ENCODE results near the gene ZNF385B.
A peak's percentile ranks its signal among the peaks of the same experiment; 100 is the strongest.
"Not testable (repeated sequence)": the region's sequence is repeated elsewhere in the genome, so short reads cannot be mapped to it uniquely, and the experiment has no call there.

The ZNF385B gene

GRCh38 chr2:179467960-179468359 is 393.5 kb downstream of the ZNF385B start:
- DNase-seq = no peak

DNA sequence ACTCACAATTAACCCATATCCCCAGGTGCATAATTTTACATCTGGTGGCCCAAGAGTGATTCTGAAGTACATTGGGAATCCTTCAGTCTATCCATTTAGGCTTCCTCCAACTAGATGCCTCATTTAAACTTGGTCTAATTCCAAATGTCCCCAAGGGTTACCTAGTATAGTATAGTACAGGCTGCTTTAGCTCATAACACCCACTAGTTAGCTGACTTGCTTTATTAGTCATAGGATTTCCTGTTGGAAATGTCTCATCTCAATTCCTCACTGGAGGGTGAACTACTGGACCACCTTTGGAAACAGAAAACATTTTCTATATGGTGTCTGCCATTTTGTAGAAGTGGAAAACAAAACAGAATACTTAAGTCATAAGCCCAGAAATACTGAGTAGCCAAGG is 394.3 kb downstream of the ZNF385B start:
- DNase-seq = no peak

GRCh38 chr2:179461420-179461819 is 400.0 kb downstream of the ZNF385B start:
- no peak for DNase-seq

GRCh38 chr2:179460181-179460929 is 401.1 kb downstream of the ZNF385B start:
- DNase-seq = peak; percentile 11

DNA sequence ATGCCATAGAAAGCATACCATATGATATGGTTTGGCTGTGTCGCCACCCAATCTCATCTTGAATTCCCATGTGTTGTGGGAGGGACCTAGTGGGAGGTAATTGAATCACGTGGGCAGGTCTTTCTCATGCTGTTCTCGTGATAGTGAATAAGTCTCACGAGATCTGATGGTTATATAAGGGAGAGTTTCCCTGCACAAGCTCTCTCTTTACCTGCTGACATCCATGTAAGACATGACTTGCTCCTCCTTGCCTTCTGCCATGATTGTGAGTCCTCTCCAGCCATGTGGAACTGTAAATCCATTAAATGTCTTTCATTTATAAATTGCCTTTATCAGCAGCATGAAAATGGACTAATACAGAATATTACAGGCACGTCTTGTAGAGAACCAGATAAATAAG is 403.3 kb downstream of the ZNF385B start:
- DNase-seq = not testable (repeated sequence)

GRCh38 chr2:179455824-179456223 is 405.6 kb downstream of the ZNF385B start:
- DNase-seq = no peak

GRCh38 chr2:179455172-179455524 is 406.3 kb downstream of the ZNF385B start:
- DNase-seq = no peak

- no peak for DNase-seq
These were observed 406.8 kb downstream of the ZNF385B start for GRCh38 chr2:179454443-179455171.

GRCh38 chr2:179449010-179449409 is 412.4 kb downstream of the ZNF385B start:
- no peak for DNase-seq

DNA sequence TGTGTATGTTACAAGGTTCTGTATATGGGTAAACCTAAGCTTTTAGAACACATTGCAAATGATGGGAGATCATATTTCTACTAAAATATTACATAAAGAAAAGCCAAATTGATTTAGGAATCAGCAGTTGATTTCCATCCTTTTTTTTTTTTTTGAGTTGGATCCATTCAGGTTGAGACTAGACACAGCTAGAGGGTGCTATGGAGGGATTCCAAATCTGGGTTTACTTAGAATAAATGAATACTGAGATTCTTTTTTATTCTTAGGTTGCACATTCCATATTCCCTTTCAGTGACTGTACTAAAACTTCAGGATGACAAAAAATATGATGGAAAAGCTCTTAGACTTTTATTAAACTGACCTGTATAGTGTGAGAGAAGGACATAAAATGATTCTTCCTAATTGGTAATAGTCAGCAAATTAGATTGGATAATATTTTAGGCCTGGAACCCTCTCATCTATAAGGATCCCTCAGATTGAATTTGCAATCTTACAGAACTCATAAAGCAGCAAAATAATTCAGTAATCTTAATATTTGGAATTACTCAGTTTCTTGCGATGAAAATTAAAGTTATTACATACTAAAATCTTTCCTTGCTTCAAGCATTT is 413.5 kb downstream of the ZNF385B start:
- no peak for DNase-seq

DNA sequence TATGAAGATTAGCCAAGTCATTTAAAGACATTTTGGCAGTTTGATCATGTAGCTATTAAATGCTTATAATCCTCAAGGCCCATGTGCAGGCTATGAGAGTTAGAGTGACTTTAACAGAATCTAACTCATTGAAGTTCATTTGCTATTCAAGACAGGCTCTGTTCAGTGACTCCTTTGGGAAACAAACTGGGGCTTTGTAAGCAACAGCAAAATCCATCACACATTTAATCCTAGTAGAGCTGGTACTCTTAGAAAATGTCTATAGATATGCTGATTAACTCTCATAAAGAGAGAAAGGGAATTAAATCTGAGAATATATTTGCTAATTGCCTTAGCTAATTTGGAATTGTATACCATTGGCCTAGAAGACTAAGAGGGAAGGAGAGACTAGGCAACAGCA is 414.0 kb downstream of the ZNF385B start:
- DNase-seq = no peak

- no peak for DNase-seq
These were observed 414.8 kb downstream of the ZNF385B start for GRCh38 chr2:179446476-179447141.

GRCh38 chr2:179444056-179444455 is 417.4 kb downstream of the ZNF385B start:
- DNase-seq = no peak

GRCh38 chr2:179443180-179443579 is 418.2 kb downstream of the ZNF385B start:
- DNase-seq = no peak

DNA sequence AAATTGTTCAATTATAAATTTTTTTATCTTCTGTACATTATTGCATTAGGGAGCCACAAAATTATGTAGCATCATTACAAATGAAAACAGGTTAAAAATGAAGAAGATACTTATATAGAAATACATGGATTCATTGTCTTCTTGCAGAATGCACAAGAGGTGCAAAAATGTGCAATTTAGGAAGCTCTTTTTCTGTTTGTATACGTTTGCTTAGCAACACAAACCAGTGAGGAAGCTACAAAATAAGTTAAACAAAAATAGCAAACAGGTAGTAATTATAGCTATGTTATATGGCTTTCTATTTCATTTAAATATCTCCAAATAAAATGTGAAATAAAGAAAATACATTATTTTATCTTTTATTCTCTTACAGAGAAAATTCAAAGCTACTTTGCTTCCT is 419.2 kb downstream of the ZNF385B start:
- DNase-seq = no peak

GRCh38 chr2:179441551-179441950 is 419.9 kb downstream of the ZNF385B start:
- no peak for DNase-seq

DNA sequence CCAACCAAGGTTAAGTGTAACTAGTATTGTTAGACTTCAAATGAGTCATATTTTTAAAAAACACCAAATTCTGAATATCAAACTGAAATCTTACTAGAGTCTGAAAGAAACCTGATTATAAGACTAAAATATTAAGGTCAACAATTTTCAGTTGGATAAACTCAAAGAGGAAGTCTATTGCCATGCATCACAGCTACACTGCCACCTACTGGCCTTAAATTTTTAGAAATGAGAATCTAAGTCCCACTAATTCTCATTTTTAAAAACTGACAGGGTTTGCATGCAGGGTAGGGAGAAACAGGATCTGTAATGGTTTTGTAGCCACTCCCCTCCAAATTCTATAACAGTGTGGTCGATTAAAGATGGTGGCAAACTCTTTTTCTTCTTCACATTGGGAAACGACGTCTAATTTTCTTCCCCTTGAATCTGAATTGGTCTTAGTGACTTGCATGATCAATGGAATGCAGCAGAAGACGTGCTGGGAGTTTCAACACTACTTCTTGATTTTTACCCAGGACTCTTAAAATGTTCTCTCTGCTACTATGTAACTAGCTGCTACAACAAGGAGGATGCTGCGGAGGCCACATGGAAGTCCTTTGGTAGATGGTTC is 420.7 kb downstream of the ZNF385B start:
- no peak for DNase-seq

DNA sequence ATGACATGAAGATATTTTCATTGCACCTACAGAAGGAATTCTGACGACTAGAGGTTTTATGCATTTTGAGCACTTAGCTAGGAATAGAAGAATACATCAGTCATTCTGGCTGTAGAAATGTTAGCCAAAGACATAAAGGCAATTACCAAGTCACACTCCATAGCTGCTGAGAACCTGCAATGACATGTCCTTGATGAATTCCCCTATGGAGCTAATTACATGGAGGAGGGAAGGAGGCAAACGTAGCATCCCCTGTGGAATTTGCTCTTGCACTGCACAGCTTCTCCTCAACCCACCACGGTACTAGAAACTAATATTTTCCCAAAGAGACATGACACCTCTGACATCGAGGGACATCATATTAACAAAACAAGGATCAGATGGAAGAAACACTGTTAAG is 422.8 kb downstream of the ZNF385B start:
- no peak for DNase-seq

DNA sequence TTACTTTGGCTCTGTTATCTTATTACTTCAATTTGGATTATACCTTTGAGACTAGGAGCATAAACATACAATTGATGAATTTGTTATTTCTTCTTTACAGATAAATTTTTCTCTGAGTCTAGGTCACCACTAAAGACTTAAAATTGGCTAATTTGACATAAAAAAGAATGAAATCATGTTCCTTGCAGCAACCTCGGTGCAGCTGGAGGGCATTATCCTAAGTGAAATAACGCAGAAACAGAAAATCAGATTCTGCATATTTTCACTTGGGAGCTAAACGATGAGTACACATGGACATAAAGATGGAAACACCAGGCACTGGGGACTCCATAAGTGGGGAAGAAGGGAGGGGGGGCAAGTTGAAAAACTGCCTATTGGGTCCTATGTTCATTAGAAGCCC is 424.0 kb downstream of the ZNF385B start:
- DNase-seq = no peak

DNA sequence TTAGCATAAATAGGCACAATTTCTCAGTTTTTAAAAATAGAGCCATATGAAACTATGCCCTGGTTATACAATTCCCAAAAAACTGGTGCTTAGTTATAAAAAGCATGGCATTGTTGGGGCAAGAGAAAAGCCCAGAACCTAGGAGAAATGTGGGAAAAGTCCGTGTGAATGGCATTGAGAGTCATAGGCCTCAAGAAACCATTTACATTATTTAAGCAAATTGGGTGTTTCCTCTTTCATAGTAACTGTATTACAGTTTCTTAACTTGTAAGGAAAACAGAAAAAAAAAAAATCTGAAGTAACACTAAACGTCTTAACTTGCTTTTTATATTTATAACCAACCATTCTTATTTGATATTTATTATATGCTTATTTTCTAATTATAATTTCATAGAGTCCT is 425.8 kb downstream of the ZNF385B start:
- no peak for DNase-seq

- no peak for DNase-seq
These were observed 426.4 kb downstream of the ZNF385B start for GRCh38 chr2:179435000-179435399.

DNA sequence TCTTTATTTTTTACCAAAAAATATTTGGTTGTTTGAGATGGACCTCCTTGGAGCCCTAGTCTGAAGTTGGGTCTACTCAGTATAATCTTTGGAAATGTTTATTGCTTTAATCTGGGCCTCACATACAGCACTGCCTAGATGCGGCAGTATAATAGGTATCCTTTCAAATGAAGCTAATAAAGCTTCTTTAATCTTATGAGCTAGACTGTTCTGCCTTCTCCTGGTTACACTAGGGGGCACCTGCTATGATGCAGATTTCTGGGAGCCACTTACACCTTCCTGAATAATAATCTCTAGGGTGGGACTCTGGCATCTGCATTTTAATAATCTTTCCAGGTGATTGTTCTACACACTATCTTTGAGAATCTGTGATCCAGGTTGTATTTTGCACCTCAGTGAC is 427.1 kb downstream of the ZNF385B start:
- no peak for DNase-seq

DNA sequence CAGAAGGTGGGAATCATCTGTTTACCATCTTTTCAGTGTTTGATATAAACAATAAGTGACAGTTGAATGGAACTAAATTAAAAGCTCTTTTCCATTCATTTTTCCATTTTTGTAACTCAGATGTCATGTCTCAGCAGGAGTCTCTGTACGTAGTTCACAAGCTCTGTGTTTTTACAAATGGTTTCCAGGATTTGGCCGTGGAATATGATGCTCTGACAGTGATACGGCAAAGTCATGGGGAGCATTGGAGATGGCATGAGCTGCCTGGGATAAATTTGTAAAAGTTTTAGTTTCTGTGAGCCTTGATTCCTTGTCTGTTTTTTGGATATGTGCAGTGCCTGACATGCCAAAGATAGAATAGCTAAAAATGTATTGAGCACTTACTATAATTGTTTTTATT is 428.7 kb downstream of the ZNF385B start:
- no peak for DNase-seq

All from stimulated activated CD4-positive, alpha-beta T cell treated with anti-CD3 and anti-CD28 coated beads, Interleukin-4, amount 100 ng/mL, for 24 hours (primary cell).